ENCODE measurements around the gene MCC. TPM values are rescaled to one million over a fixed set of nuclear protein-coding genes. Genes with fewer than 3 reads are reported as not detected.

The MCC gene
- total RNA-seq, 1 donor from 2014 or later: 33.9 TPM

- no peak overlapping the region for H3K27ac Mint-ChIP-seq
- H3K9me3 Mint-ChIP-seq: no peaks in the 10 kb centered on the region
- no peaks in the 10 kb centered on the region for H3K27me3 Mint-ChIP-seq (ENCODE audit: low read depth)
- peaks cover 10% of the 10 kb centered on the region for H3K4me1 Mint-ChIP-seq
- no peaks in the 10 kb centered on the region for H3K36me3 Mint-ChIP-seq
- no peak for DNase-seq (ENCODE audit: low spot score in 2 of 2, unreplicated experiment in 2 of 2)
- H3K4me3 Mint-ChIP-seq: no peak overlapping the region
- no peak for TF ChIP-seq CTCF (IDR thresholded peaks at IDR 0.05; ENCODE audit: unreplicated experiment)
Measured at GRCh38 chr5:113331209-113331551, 157.1 kb downstream of the MCC start.

- Mint-ChIP-seq H3K27me3 (ENCODE audit: low read depth) (no peaks in the 10 kb centered on the region), H3K4me3 (no peak overlapping the region), H3K9me3 (no peaks in the 10 kb centered on the region), H3K4me1 (peaks cover 10% of the 10 kb centered on the region), H3K36me3 (no peaks in the 10 kb centered on the region), H3K27ac (no peak overlapping the region)
- DNase-seq (ENCODE audit: low spot score in 2 of 2, unreplicated experiment in 2 of 2): no peak
- no peak for TF ChIP-seq CTCF (IDR thresholded peaks at IDR 0.05; ENCODE audit: unreplicated experiment)
Measured at GRCh38 chr5:113330533-113331208, 157.6 kb downstream of the MCC start.

- no peak for DNase-seq (ENCODE audit: low spot score in 2 of 2, unreplicated experiment in 2 of 2)
- H3K4me3 Mint-ChIP-seq: no peak overlapping the region
- no peaks in the 10 kb centered on the region for H3K9me3 Mint-ChIP-seq
- H3K27me3 Mint-ChIP-seq (ENCODE audit: low read depth): no peaks in the 10 kb centered on the region
- no peak overlapping the region for H3K27ac Mint-ChIP-seq
- H3K36me3 Mint-ChIP-seq: no peaks in the 10 kb centered on the region
- no peak for TF ChIP-seq CTCF (IDR thresholded peaks at IDR 0.05; ENCODE audit: unreplicated experiment)
- peaks cover 10% of the 10 kb centered on the region for H3K4me1 Mint-ChIP-seq
Measured at GRCh38 chr5:113329981-113330380, 158.3 kb downstream of the MCC start.

- no peak for DNase-seq (ENCODE audit: low spot score in 2 of 2, unreplicated experiment in 2 of 2)
- H3K27ac Mint-ChIP-seq: no peak overlapping the region
- no peaks in the 10 kb centered on the region for H3K36me3 Mint-ChIP-seq
- H3K27me3 Mint-ChIP-seq (ENCODE audit: low read depth): no peaks in the 10 kb centered on the region
- peaks cover 2% of the 10 kb centered on the region for H3K4me1 Mint-ChIP-seq
- no peak overlapping the region for H3K4me3 Mint-ChIP-seq
- no peak for TF ChIP-seq CTCF (IDR thresholded peaks at IDR 0.05; ENCODE audit: unreplicated experiment)
- H3K9me3 Mint-ChIP-seq: no peaks in the 10 kb centered on the region
Measured at GRCh38 chr5:113325054-113325453, 163.2 kb downstream of the MCC start.

- Mint-ChIP-seq H3K27me3 (ENCODE audit: low read depth) (no peaks in the 10 kb centered on the region), H3K4me3 (no peak overlapping the region), H3K9me3 (no peaks in the 10 kb centered on the region), H3K4me1 (peaks cover 3% of the 10 kb centered on the region), H3K36me3 (no peaks in the 10 kb centered on the region), H3K27ac (no peak overlapping the region)
- TF ChIP-seq CTCF (IDR thresholded peaks at IDR 0.05; ENCODE audit: unreplicated experiment): no peak
- no peak for DNase-seq (ENCODE audit: low spot score in 2 of 2, unreplicated experiment in 2 of 2)
Measured at GRCh38 chr5:113321276-113321675, 167.0 kb downstream of the MCC start.

Data from mesothelial cell of epicardium (in vitro differentiated cells).